Measurements from ENCODE around the gene KCNQ1.

KCNQ1 gene

DNA sequence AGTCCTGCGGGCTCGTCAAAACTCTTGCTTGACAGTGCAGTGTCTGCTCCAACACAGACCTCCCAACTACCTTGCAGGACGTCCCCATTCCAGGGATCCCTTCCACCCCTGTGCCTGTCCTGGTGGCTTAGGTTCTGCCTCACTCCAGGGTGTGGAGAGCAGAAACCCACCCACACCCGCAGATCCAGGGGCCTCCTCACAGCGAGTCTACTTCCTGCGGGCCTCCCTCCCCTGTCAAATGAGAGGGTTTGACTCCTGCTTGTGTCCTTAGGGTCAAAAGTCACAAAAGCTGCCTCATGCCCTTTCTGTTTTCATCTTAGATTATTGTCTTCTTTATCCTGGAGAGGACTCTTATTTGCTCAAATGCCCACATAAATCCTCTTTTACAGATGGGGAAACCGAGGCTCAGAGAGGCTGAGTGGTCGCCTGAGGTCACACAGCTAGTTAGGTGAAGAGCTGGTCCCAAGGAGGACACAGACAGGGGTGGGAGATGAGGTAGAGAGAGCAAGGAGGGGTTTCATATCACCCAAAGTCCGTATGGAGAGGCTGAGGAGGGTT, 336.1 kb downstream of the KCNQ1 start:
- no peaks in the 10 kb centered on the region for H3K9me3 Mint-ChIP-seq
- no peaks in the 10 kb centered on the region for H3K27me3 Mint-ChIP-seq
- peaks cover 3% of the 10 kb centered on the region for H3K36me3 Mint-ChIP-seq
- no peak overlapping the region for H3K4me3 Mint-ChIP-seq
- peaks cover 8% of the 10 kb centered on the region for H3K4me1 Mint-ChIP-seq
- no peak overlapping the region for H3K27ac Mint-ChIP-seq

DNA sequence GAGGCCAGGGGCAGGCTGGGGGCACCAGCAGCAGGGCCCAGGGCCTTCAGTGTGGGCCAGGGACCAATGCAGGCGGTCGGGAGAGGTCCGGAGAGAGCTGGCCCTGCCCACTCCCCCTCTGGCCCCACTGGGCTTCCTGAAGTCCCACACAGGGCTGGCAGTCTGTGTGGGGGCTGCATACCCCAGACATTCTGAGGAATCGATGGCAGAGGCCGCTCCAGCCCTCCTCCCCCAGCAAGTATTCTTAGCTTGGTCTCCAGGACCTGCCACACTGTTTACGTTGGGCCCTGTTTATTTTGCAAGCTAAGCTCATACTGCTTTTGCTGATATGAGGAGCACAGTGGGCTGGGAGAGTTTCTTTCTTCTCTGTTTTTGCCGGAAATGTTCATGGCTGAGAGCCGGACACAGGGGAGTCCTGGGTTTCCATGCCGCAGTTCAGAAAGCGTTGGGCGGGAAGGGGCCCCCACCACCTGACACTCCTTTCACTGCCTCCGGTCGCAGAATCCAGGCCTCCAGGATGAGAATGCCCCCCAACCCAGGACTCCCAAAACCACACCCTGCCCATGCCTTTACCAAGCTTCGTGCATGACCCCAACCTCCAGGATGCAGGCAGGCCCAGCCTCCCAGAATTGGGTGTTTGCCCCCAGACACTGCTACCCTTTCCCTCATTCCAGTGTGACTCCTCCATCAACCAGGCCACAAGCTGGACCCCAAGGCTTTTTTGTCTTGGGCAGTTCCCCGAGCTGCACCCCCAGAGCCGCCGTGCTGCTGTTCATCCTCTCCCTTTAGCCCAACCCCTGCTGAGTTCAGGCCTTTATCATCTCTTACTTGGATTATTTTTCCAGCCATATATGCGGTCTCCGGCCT, 336.8 kb downstream of the KCNQ1 start:
- peaks cover 4% of the 10 kb centered on the region for H3K36me3 Mint-ChIP-seq
- H3K27me3 Mint-ChIP-seq = no peaks in the 10 kb centered on the region
- H3K4me1 Mint-ChIP-seq = peaks cover 8% of the 10 kb centered on the region
- H3K9me3 Mint-ChIP-seq = no peaks in the 10 kb centered on the region
- H3K27ac Mint-ChIP-seq = no peak overlapping the region
- no peak overlapping the region for H3K4me3 Mint-ChIP-seq

DNA sequence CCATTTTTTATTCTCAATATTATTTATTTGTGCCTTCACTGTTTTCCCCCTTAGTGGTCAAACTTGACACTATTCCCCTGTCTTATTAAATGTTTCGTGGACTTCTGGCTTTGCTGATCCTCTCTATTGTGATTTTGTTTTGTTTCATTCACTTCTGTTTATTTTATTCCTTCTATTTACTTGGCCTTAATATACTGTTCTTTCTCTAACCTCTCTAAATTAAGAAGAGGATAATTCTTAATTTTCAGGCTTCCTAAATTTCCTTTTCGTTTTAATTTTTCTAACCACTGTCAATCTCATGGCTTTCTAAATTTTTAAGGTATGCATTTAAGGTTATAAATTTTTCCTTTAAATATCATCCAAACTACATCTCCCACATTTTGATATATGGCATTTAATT, 338.0 kb downstream of the KCNQ1 start:
- Mint-ChIP-seq H3K4me1 (peaks cover 8% of the 10 kb centered on the region), H3K4me3 (no peak overlapping the region), H3K9me3 (no peaks in the 10 kb centered on the region), H3K27me3 (no peaks in the 10 kb centered on the region), H3K36me3 (peaks cover 4% of the 10 kb centered on the region), H3K27ac (no peak overlapping the region)

DNA sequence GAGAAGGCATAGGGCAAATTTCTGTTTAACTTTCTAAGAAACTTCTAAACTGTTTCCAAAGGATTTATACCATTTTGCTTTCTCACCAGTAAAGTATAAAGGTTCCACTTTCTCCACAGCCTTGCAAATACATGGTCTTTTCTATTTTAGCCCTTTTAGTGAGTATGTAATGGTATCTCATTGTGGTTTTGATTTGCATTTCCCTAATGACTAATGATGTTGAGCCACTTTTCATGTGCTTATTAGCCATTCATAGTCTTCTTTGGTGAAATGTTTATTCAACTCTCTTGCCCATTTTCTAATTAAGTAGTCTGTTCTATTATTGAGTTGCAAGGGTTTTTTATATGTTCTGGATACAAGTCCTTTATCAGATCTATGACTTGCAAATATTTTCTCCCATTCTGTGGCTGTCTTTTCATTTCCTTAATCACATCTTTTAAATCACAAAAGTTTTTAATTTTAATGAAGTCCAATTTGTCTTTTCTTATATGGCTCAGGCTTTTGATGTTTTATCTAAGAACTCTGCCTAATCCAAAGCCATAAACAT, 338.8 kb downstream of the KCNQ1 start:
- Mint-ChIP-seq H3K9me3 (no peaks in the 10 kb centered on the region), H3K27ac (no peak overlapping the region), H3K27me3 (no peaks in the 10 kb centered on the region), H3K36me3 (peaks cover 4% of the 10 kb centered on the region), H3K4me1 (peaks cover 8% of the 10 kb centered on the region), H3K4me3 (no peak overlapping the region)

DNA sequence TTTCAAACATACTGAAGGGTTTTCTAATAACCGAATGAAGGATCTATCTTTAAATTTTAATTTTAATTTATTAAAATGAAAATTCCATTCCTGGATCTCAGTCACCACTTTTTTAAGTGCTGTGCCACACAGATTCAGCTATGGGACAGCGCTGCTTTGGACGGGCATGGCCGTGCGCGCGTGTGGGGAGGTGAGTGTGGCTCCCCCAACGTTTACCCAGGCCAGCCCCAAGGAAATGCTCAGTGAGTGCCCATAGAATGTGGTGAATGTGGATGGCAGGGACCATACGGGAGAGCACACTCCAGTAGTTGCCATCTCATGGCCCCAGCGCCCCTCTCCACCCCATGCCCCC, 343.0 kb downstream of the KCNQ1 start:
- Mint-ChIP-seq H3K27ac (no peak overlapping the region), H3K4me3 (no peak overlapping the region), H3K27me3 (no peaks in the 10 kb centered on the region), H3K36me3 (peaks cover 3% of the 10 kb centered on the region), H3K9me3 (no peaks in the 10 kb centered on the region), H3K4me1 (peaks cover 16% of the 10 kb centered on the region)

DNA sequence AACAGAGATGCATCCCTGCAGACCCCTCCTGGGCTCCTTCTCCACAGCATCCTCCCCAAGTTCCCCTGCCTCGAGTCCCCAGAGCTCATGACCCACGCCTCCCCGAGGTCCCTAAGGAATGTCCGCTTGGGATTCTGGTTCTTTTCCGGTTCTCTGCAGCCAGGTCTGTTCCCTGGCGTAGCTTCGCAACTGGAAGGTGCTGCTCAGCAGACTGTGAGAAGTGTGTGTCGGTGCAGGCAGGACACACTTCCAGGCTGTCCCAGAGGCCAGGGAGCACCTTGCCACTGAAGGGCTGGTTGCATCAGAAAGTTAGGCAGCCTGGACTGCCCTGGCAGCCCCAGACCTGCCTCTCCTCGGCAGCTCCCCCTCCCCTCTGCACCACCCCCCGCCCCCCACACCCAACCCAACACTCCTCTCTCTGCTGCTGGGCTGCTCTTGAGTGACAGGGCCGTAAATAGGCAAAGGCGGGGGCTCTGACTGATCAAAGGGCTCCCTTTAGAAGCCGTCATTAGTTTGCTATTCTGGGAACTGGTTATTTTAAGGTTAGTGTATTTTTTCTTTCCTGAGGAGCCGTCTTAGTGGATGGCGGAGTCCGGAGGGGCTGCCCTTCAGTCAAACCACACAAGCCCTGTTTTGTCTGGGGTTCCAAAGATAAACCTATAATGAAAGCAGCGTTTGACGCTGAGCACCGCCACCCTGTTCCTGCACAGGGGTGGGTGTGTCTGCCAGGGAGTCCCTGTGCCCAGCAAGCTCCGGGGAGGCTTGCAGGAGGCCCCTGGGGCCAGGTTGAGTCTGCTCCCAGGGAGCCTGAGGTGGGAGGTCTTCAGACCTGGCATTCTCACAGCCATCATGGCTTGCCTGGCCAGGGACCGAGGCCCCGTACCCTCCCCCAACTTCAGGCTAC, 343.6 kb downstream of the KCNQ1 start:
- Mint-ChIP-seq H3K4me1 (peaks cover 16% of the 10 kb centered on the region), H3K27me3 (no peaks in the 10 kb centered on the region), H3K4me3 (no peak overlapping the region), H3K9me3 (no peaks in the 10 kb centered on the region), H3K27ac (no peak overlapping the region), H3K36me3 (peaks cover 3% of the 10 kb centered on the region)

DNA sequence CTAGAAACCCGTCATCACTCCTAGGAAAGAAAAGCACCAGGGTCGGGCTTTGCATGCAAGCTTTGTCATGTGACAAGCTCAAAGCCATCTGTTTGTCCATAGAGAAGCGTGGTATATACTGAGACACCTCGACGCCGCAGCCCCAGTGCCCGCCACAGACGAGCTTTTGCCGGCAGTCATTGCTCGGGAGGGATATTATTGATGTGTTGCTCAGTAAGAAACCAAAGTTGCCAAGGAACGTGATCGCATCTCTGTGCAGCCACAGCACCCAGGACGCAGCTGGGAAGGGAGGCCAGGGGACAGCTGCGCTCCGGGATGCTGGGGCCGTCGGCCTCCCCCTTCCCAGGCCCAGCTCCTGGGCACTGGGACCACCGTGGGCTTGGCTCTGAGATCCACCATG, 344.5 kb downstream of the KCNQ1 start:
- Mint-ChIP-seq H3K9me3 (no peaks in the 10 kb centered on the region), H3K27ac (no peak overlapping the region), H3K27me3 (no peaks in the 10 kb centered on the region), H3K4me3 (no peak overlapping the region), H3K36me3 (peaks cover 5% of the 10 kb centered on the region), H3K4me1 (peaks cover 12% of the 10 kb centered on the region)

DNA sequence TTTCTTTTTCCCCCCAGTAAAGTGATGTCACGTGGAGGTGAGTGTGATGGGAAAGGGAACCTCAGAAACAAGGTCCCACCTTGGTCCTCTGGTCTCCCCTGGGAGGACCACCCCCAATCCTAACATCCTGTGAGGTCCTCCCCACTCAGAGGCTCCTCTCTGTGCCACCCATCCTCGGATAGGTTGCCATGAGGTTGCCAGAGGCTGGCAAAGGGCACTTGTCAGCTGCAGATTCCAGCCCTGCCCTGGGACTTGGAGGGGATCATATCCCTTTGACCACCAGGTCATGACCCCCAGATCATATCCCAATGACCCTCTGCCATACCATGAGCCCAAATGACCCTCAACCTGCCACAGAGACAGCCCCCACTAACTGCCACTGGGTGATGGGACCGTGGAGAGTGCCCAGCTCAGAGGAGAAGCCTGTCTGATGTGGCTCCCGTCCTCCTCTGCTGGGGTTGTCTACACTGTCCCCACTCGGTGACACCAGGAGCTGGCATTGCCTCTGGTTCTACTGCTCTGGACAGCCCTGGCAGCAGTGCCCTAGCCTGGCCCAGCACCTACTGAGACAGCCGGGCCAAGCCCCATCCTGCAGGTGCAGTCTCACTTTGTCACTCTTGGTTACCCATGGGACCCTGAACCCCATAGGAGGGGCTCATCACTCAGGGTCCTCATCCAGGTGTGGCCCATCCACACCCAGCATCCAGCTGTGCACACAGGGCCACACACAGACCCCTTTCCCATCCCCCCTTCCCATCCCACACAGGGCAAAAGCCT, 345.2 kb downstream of the KCNQ1 start:
- peaks cover 5% of the 10 kb centered on the region for H3K36me3 Mint-ChIP-seq
- H3K4me3 Mint-ChIP-seq = no peak overlapping the region
- H3K4me1 Mint-ChIP-seq = peaks cover 11% of the 10 kb centered on the region
- no peaks in the 10 kb centered on the region for H3K27me3 Mint-ChIP-seq
- H3K9me3 Mint-ChIP-seq = no peaks in the 10 kb centered on the region
- H3K27ac Mint-ChIP-seq = no peak overlapping the region

DNA sequence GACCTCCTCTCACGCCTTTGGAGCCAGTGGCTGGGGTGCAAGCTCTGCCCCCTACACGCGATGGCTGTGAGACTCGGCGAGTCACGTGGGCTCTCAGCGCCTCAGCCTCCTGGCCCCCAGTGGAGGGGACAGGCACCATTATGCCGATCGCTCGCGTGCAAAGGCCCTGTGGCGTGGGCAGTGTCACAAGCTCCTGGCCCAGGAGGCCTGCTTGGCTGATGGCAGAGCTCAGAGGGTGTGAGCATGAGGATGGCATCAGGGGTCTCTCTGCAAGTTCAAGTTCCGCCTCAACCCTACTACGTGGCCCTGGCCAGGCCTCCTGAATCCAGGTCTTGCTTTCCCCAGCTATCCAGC, 345.7 kb downstream of the KCNQ1 start:
- H3K4me1 Mint-ChIP-seq = peaks cover 8% of the 10 kb centered on the region
- no peaks in the 10 kb centered on the region for H3K9me3 Mint-ChIP-seq
- H3K27me3 Mint-ChIP-seq = no peaks in the 10 kb centered on the region
- peak overlapping the region; percentile 61 for H3K4me3 Mint-ChIP-seq
- H3K36me3 Mint-ChIP-seq = peaks cover 5% of the 10 kb centered on the region
- no peak overlapping the region for H3K27ac Mint-ChIP-seq

DNA sequence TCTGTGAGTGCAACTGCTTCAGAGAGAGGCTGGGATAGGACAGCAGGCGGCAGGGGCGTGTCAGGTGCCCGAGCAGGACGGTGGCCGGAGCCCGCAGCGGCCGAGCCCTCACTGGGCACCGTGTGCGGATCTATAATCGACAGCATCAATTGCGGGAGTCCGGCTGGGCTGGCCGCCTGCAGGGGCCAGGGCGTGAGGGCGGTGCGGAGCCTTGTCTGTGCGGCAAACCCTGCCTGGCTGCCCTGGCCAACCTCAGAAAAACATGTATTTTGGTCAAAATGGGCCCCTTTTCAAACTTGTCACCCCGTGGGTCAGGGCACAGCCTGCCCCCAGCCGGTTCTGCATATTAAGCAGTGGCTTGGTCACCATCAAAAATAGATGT, 346.3 kb downstream of the KCNQ1 start:
- H3K27me3 Mint-ChIP-seq = no peaks in the 10 kb centered on the region
- H3K27ac Mint-ChIP-seq = no peak overlapping the region
- peak overlapping the region; percentile 61 for H3K4me3 Mint-ChIP-seq
- no peaks in the 10 kb centered on the region for H3K9me3 Mint-ChIP-seq
- peaks cover 8% of the 10 kb centered on the region for H3K4me1 Mint-ChIP-seq
- H3K36me3 Mint-ChIP-seq = peaks cover 5% of the 10 kb centered on the region

DNA sequence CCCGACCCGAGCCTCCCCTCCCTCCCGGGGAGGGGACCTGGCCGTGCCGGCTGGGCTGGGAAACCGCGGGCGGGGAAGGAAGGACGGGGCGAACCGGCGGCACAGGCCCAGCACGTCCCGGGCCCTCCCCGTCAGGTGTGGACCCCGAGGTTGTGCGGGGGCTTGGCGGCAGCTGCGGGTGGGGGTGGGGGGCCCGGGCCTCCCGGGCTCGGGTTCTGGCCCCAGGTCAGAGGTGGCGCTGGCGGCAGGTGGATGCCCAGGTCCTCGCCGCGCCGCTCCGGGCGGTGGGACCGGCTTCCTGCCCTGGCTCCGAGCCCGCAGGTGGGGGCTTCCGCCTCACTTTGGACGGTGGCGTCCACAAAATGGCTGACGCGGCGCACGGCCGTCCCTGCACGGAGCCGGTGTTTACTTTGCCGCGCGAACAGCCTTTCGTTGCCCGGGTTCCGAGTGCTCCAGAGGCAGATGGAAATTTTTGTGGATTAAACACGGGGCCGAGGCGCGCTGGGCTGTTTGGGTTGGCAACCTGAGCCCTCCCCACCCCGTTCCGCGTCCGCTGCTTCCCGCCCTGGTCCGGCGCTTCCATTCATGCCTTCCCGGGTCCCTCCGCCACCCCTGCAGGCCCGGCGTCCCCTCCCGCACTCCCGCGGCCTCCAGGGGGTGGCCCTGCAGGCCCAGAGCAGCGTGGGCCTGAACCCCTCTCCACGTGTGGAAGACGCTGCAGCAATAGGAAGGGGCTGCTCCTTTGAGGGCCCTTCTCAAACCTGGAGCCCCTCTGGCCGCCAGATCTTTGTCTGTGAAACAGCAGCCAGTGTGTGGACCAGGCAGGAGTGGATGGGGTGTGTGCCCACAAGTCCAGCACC, 346.9 kb downstream of the KCNQ1 start:
- Mint-ChIP-seq H3K27me3 (no peaks in the 10 kb centered on the region), H3K27ac (peak overlapping the region; percentile 62), H3K4me3 (peak overlapping the region; percentile 67), H3K36me3 (peaks cover 4% of the 10 kb centered on the region), H3K9me3 (no peaks in the 10 kb centered on the region), H3K4me1 (peaks cover 8% of the 10 kb centered on the region)

DNA sequence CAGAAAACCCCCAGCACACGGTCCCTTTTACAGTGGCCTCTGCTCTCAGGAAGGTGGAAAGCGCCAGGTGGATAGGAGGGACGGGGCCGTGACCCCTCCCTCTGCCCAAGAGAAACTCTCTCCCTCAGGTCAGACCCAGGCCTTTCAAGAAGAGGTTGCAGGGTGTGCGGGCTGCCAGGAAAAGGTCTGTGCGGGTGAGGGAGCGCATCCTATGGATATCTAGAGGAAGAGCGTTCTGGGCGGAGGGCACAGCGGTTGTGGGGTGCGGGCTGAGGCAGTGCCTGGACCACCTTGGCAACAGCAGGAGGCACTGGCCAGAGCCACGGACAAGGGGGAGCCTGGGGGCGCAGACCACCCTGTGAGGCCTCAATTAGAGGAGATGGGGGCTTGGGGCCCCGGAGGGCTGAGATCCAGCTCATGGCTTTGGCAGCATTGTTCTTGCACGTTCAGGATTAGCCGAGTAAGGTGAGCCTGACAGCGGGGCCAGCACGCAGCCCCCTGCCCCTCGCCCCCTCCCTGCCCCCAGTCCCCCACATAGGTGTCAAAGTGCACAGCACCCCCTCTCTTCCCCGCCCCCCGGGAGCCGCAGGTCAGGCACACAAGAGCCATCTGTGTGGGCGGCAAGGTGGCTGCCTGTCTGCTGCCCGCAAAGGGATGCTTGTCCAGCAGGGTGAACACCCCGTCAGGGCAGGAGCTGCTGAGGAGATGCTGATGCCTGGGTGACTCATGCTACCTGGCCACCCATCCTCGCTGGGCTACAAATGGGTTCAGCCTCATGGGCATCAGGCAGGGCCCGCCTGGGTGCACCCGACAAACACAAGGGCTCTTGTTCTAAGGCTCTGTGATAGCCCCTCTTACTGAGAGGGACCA, 347.8 kb downstream of the KCNQ1 start:
- Mint-ChIP-seq H3K4me1 (peaks cover 8% of the 10 kb centered on the region), H3K4me3 (peak overlapping the region; percentile 67), H3K9me3 (no peaks in the 10 kb centered on the region), H3K27ac (no peak overlapping the region), H3K27me3 (no peaks in the 10 kb centered on the region), H3K36me3 (peaks cover 4% of the 10 kb centered on the region)

DNA sequence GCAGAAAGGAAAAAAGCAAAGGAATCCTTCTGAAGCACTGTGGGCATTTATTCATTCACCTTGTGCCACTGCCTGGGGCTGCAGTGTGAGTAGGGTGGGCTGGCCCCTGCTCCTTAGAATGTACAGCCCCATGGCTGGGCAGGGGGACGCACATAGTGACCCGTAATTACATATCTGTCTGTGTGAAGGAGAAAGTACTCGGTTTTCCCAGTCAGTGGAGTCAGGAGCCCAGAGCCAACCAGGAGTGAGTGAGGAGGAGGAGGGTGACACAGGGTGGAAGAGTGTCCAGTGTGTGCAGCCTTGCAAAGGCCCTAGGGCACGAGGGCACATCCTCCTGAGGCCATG, 348.9 kb downstream of the KCNQ1 start:
- Mint-ChIP-seq H3K27ac (no peak overlapping the region), H3K9me3 (no peaks in the 10 kb centered on the region), H3K27me3 (no peaks in the 10 kb centered on the region), H3K4me3 (no peak overlapping the region), H3K36me3 (peaks cover 4% of the 10 kb centered on the region), H3K4me1 (peaks cover 8% of the 10 kb centered on the region)

Measured in activated naive CD4-positive, alpha-beta T cell treated with anti-CD3 and anti-CD28 coated beads, Interleukin-2, amount 50 U/mL, for 24 hours (primary cell).